GM21528 (cell line): ENCODE measurements around the gene STX18.
"Not testable (repeated sequence)": the region's sequence is repeated elsewhere in the genome, so short reads cannot be mapped to it uniquely, and the experiment has no call there.

Source experiments
- ATAC-seq: cut with Tn5 transposase; IDR thresholded peaks from one replicate; pipeline ENCODE4 v1.9.1; 2021; ENCODE audit warnings: mild to moderate bottlenecking, moderate library complexity; ENCODE audit not compliant: unreplicated experiment, low FRiP score

STX18 gene

GRCh38 chr4:4514786-4515185, 27.1 kb downstream of the STX18 start:
- no peak for ATAC-seq

- no peak for ATAC-seq
These were observed 29.6 kb downstream of the STX18 start for GRCh38 chr4:4512282-4512681.

GRCh38 chr4:4510641-4511040, 31.2 kb downstream of the STX18 start:
- ATAC-seq, result not testable (repeated sequence)

- no peak for ATAC-seq
These were observed 32.3 kb downstream of the STX18 start for GRCh38 chr4:4509521-4509920.

GRCh38 chr4:4507923-4508322, 33.9 kb downstream of the STX18 start:
- no peak for ATAC-seq

- ATAC-seq, result no peak
These were observed 34.4 kb downstream of the STX18 start for GRCh38 chr4:4507403-4507802.

GRCh38 chr4:4506961-4507360, 34.9 kb downstream of the STX18 start:
- ATAC-seq, result no peak

GRCh38 chr4:4505211-4505610, 36.6 kb downstream of the STX18 start:
- not testable (repeated sequence) for ATAC-seq

- ATAC-seq, result no peak
These were observed 37.1 kb downstream of the STX18 start for GRCh38 chr4:4504783-4505182.

GRCh38 chr4:4502694-4503311, 39.0 kb downstream of the STX18 start:
- ATAC-seq, result peak; percentile 58

GRCh38 chr4:4501679-4502078, 40.2 kb downstream of the STX18 start:
- ATAC-seq, result no peak

- no peak for ATAC-seq
These were observed 42.3 kb downstream of the STX18 start for GRCh38 chr4:4499438-4500123.

- ATAC-seq, result no peak
These were observed 45.1 kb downstream of the STX18 start for GRCh38 chr4:4496592-4497372.

- no peak for ATAC-seq
These were observed 47.0 kb downstream of the STX18 start for GRCh38 chr4:4494882-4495281.

- peak; percentile 56 for ATAC-seq
These were observed 49.5 kb downstream of the STX18 start for GRCh38 chr4:4492161-4492847.

- ATAC-seq, result no peak
These were observed 50.4 kb downstream of the STX18 start for GRCh38 chr4:4491396-4491893.

GRCh38 chr4:4490816-4491215, 51.0 kb downstream of the STX18 start:
- no peak for ATAC-seq

GRCh38 chr4:4490041-4490440, 51.8 kb downstream of the STX18 start:
- ATAC-seq, result no peak

GRCh38 chr4:4488405-4489404, 53.1 kb downstream of the STX18 start:
- peak; percentile 80 for ATAC-seq

- no peak for ATAC-seq
These were observed 54.9 kb downstream of the STX18 start for GRCh38 chr4:4486969-4487368.
